ENCODE data around the gene PIK3R4.

PIK3R4 gene

DNA sequence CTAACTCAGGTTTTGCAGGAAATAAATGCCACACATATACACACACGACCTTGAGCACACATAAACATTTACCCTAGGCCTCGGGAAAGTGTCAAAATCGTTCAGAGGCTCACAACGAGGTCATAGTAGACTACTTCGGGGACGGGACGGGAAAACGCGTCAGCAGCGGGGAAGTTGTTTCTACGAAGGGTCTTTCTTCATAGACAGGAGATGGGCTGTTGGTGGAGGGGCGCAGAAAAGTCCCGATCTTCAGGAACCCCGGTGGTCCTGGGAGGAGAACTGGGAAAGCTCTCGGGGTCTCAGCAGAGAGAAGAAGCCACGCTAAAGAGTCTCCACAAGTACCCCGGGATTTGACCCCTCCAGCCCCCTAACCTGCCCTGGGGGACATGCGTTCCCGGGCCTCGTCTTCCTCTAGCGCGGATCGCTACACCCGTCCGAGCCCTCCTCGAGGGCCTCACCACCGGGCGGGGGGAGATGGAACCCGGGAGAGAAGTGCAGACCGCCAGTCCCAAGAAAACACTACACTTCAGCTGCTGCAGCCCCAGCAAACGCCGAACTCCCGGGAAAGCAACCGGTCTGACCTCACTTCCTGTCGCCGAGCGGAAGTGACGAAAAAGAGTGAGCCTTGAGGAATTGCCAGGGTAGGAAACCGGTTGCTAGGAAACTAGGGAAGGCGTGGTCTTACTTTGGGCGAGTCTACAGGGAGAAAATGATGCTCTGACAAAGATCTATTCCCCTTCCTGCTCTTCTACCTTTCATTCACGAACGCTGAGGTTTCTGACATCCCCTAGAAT, at the start of gene PIK3R4:
TSS of gene PIK3R4 (minus strand) at position 584 of the 794 bp plus-strand sequence. CDS start 1,611 bp downstream, outside the sequence.
- peak; percentile 100 for DNase-seq

- DNase-seq = no peak
These were observed 48.8 kb upstream of the PIK3R4 start for GRCh38 chr3:130795396-130795795.

DNA sequence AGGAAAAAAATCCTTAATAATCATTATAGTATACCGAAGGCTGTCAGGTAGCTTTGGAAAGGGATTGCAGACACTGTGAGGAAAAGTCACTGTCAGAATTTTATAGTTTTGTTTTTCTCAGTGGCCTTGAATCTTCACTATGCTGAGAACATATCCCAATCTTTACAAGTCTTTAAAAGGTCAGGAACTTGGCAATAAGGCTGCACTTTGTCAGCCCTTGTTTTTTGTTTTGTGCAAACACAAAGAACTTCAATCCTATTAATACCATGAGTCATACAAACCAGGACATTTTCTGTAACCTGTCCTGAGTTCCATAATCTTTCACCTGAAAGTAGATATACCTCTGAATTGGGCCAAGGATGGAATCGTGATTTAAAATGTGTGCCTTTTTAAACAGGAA, 45.6 kb upstream of the PIK3R4 start:
- DNase-seq = no peak

GRCh38 chr3:130789782-130790322, 43.2 kb upstream of the PIK3R4 start:
- no peak for DNase-seq

- DNase-seq = no peak
These were observed 40.9 kb upstream of the PIK3R4 start for GRCh38 chr3:130787422-130788068.

DNA sequence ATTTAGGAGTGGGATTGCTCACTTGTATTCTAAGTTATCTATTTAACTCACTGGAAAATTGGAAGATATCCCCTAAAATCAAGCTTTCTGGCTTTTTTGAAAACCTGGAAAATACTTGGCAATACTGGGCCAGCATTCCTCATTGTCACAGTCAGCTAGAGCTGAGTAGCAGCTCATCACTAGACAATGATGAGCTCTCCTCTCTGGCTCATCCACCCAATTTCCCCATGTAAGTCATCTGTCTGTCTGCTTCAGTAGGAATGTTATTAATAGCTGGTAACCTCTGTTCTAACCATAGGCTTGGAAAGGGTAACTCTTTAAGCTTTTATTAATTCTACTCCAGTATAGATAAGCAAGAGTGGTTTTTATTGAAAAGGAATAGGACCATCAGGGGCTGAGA, 39.7 kb upstream of the PIK3R4 start:
- no peak for DNase-seq

- DNase-seq = no peak
These were observed 37.0 kb upstream of the PIK3R4 start for GRCh38 chr3:130783629-130784028.

- DNase-seq = no peak
These were observed 32.9 kb upstream of the PIK3R4 start for GRCh38 chr3:130779486-130779885.

DNA sequence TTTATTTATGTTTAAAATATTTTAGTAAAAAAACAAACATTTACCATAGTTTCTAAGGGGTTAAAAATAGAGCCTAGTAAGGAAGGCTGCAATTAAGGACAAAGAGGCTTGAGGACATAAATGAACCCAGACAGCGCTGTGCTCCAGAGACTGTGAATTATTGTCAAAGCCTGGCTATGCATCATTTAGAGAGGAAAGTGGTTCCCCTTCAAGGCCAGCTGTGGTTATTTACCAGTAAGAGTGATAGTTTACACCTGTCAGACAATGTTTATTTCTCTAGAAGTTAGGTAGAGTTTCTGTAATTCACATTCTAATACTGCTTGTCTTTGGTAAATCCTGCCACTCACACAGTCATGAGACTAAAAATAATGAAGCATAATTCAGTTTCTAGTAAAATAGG, 32.4 kb upstream of the PIK3R4 start:
- DNase-seq = peak; percentile 6

GRCh38 chr3:130773366-130773765, 26.7 kb upstream of the PIK3R4 start:
- peak; percentile 42 for DNase-seq

DNA sequence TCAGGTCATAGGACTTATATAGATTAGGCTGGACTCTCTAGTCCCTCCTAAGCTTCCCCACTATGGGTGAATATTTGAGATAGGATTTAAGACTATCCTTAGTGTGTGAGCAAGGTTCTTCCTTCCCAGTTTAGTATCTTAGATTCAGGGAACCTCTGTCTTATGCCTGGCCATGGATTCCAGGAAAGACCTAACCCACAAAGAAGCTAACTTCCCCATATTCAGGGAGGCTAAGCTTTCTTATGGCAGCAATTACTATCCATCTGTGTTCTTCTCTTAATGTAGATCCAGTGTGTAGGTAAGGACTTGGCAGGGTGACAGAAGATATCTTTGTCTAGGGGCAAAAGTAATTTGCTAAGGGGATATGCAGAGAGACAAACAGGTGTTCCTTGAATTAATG, 25.5 kb upstream of the PIK3R4 start:
- peak; percentile 61 for DNase-seq

GRCh38 chr3:130770644-130771043, 24.0 kb upstream of the PIK3R4 start:
- DNase-seq = no peak

- DNase-seq = no peak
These were observed 15.2 kb upstream of the PIK3R4 start for GRCh38 chr3:130761730-130762311.

- no peak for DNase-seq
These were observed 14.3 kb upstream of the PIK3R4 start for GRCh38 chr3:130760922-130761321.

- peak; percentile 73 for DNase-seq
These were observed 13.2 kb upstream of the PIK3R4 start for GRCh38 chr3:130759692-130760338.

DNA sequence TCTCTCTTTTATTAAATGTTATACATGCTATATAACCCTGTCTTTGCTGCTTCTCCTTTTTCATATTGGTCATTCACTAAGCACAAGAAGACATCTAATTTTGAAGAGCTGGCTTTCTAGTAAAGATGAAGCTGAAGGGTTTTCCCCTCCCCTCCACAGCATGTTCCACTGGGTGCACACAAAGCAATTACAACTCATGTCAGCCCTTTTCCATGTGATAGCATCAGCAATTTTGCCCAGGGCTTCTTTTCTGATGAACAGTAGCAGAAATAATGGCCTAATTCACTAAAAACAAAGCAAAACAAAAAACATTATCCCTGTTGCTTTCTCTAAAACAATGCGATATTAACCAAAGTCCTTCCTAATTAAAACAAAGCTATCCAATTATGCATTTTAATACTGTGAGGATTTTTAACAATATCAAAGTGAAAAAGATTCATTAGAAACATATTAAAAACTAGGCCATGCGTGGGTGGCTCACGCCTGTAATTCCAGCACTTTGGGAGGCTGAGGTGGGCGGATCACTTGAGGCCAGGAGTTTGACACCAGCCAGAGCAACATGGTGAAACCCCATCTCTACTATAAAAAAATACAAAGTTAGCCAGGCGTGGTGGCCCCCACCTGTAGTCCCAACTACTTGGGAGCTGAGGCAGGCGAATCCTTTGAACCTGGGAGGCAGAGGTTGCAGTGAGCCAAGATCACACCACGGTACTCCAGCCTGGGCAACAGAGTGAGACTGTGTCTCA, 12.2 kb upstream of the PIK3R4 start:
- DNase-seq = no peak

DNA sequence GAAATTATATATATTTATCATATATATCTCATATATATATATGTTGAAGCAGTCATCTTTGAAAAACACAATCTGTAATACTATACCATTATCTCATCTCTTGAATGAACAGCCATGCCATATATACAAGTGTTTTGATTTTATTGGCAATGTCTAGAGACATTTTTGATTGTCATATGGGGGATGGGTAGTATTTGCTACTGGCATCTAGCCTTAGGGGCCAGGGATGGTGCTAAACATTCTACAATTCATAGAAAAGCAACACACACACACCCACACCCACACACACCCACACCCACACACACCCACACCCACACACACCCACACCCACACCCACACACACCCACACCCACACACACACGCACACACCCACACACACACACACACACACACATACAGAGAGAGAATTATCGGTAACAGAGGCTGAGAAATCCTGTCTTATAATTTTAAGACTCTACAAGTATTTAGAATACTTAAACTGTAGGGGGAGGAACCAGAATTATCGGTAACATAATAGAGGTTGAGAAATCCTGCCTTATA, 11.1 kb upstream of the PIK3R4 start:
- no peak for DNase-seq

GRCh38 chr3:130755666-130756065, 9.0 kb upstream of the PIK3R4 start:
- no peak for DNase-seq

DNA sequence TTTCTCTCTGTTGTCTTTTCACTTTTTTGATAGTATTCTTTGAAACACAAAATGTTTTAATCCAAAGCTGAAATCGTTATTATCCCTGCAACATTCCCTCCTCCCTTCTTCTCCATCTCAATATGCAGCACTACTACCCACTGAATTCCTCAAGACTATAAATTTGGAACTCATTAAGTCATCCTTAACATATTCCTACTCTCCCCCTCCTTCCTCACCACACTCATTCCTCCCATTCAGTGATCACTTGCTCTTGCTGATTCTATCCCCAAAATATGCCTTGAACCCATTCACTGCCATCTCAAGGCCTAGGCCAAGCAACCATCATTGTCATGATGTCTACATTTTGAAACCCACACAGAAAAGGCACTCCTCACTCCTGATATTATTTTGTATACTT, 2.4 kb upstream of the PIK3R4 start:
- DNase-seq = no peak

DNA sequence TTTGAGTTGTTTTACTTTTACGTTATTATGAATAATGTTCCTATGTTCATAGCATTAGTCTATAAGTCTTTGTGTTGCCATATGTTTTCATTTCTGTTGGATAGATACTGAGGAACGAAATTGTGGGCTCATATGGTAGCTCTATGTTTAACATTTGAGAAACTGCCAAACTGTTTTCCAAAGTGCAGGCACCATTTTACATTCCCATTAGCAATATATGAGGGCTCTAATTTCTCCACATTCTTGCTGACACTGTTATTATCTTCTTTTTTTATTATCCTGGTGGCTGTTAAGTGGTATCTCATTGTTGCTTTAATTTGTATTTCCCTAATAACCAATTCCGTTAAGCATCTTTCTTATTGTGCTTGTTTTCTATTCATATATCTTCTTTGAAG, 1.8 kb upstream of the PIK3R4 start:
- no peak for DNase-seq

DNA sequence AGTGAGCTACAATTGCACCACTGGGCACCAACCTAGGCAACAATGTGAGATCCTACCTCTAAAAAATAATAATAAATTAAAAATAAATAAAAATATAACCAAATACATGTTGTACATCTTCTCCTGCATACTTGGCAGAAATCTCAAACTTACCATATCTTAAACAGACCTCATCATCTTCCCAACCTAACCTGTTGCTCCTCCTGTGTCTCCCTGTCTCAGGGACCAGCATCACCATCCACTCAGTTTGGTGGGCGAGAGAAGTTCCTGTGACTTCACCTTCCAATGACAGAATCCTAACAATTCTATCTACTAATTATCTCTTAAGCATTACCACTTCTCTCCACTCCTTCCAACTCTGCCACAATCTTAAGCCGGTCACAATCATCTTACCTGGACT, 3.3 kb downstream of the PIK3R4 start:
- DNase-seq = no peak

DNA sequence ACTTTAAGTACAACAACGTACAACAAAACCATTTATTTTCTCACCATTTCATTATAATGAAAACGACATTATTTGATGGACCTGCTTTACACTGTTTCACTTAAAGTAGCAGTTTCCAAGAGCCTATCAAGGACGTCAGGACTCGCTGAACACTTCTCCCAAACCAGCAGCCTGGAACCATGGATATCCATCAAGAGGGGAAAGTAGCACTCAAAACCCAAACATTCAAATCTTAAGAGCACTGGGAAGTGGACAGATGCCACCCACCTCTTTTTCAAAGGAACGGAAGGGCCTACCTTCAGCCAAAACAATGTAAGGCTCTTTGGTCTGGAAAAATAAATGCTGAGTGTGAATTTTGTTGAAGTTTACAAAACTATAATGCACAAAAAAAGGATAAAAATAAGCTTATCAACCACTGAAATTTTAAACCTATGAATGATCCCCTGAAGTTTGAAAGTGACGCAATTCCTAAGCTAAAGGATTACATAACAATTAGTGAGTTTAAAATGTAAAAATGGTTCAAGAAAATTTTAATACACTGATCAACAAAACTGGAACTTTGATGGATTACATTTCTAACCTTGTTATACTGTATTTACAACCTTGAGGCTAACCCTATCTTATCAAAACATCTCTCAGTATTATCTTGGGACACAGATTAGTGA, 4.6 kb downstream of the PIK3R4 start:
- no peak for DNase-seq
